ENCODE data around the gene RBM6. TPM values are rescaled to one million over a fixed set of nuclear protein-coding genes. Genes with fewer than 3 reads are reported as not detected.
A peak's percentile ranks its signal among the peaks of the same experiment; 100 is the strongest.

RBM6 gene
- polyA plus RNA-seq, 1 of the 3 experiments (the other 2 are of a cell fraction), result 67.4 TPM

- POLR2A ChIA-PET, result no interaction called here
- no peaks in the 10 kb centered on the region for H3F3A ChIP-seq (replicated peaks; ENCODE audit: insufficient read depth)
- no peaks in the 10 kb centered on the region for H3K27me3 ChIP-seq (ENCODE audit: insufficient read depth)
- H3K4me3 ChIP-seq (ENCODE audit: low read depth in 2 of 2, low read length in 1 of 2), result no peak overlapping the region
- H3K4me1 ChIP-seq (ENCODE audit: control insufficient read depth in 1 of 2, insufficient read depth in 2 of 2, low read depth in 1 of 2, low read length in 1 of 2), result no peaks in the 10 kb centered on the region
- TF ChIP-seq USF1 (IDR thresholded peaks at IDR 0.05; ENCODE audit: borderline replicate concordance, low read depth), result no peak
- TF ChIP-seq JUND (IDR thresholded peaks at IDR 0.05), result no peak
- TF ChIP-seq RXRA (IDR thresholded peaks at IDR 0.05; ENCODE audit: borderline replicate concordance, low read depth), result no peak
- TF ChIP-seq GATA2 (CRISPR knock-in tag; IDR thresholded peaks at IDR 0.05), result no peak
- H3K79me2 ChIP-seq (ENCODE audit: insufficient read depth), result peaks cover 73% of the 10 kb centered on the region
- no peak overlapping the region for H3K4me2 ChIP-seq
- no peak overlapping the region for H2AFZ ChIP-seq (ENCODE audit: low read depth)
- H3K27ac ChIP-seq (ENCODE audit: low read depth in 2 of 2, low read length in 1 of 2), result no peak overlapping the region
- DNase-seq, result no peak
- H4K20me1 ChIP-seq (ENCODE audit: insufficient read depth), result no peaks in the 10 kb centered on the region
- WGBS (ENCODE audit: low lambda C conversion rate), result 91% methylated on average over 3 of the region's 3 CpGs
- H3K9me2 ChIP-seq, result no peaks in the 10 kb centered on the region
- H3K36me3 ChIP-seq (replicated peaks in 1 of 2; ENCODE audit: control insufficient read depth in 1 of 2, insufficient read depth in 2 of 2, low read length in 1 of 2), result peaks cover 12 to 34% of the 10 kb centered on the region in 2 experiments
- H3K9me3 ChIP-seq, result no peaks in the 10 kb centered on the region
- CTCF ChIA-PET, result no interaction called here
- H3K9ac ChIP-seq, result no peak overlapping the region
Measured at GRCh38 chr3:50003216-50003615, 63.3 kb downstream of the RBM6 start.

GRCh38 chr3:50003824-50004223, 63.9 kb downstream of the RBM6 start:
- H3K4me2 ChIP-seq, result no peak overlapping the region
- POLR2A ChIA-PET, result no interaction called here
- no peaks in the 10 kb centered on the region for H3K9me3 ChIP-seq
- no peaks in the 10 kb centered on the region for H4K20me1 ChIP-seq (ENCODE audit: insufficient read depth)
- H3F3A ChIP-seq (replicated peaks; ENCODE audit: insufficient read depth), result no peaks in the 10 kb centered on the region
- TF ChIP-seq MXI1 (IDR thresholded peaks at IDR 0.05; ENCODE audit: low read depth, low read length), result no peak
- H3K27ac ChIP-seq (ENCODE audit: low read depth in 2 of 2, low read length in 1 of 2), result no peak overlapping the region
- no peak overlapping the region for H3K9ac ChIP-seq
- H3K36me3 ChIP-seq (replicated peaks in 1 of 2; ENCODE audit: control insufficient read depth in 1 of 2, insufficient read depth in 2 of 2, low read length in 1 of 2), result peaks cover 12 to 29% of the 10 kb centered on the region in 2 experiments
- no peak for DNase-seq
- peaks cover 69% of the 10 kb centered on the region for H3K79me2 ChIP-seq (ENCODE audit: insufficient read depth)
- CTCF ChIA-PET, result no interaction called here
- H2AFZ ChIP-seq (ENCODE audit: low read depth), result no peak overlapping the region
- H3K9me2 ChIP-seq, result no peaks in the 10 kb centered on the region
- no peaks in the 10 kb centered on the region for H3K4me1 ChIP-seq (ENCODE audit: control insufficient read depth in 1 of 2, insufficient read depth in 2 of 2, low read depth in 1 of 2, low read length in 1 of 2)
- WGBS (ENCODE audit: low lambda C conversion rate), result 73% methylated on average over 1 of the region's 1 CpG
- no peak overlapping the region for H3K4me3 ChIP-seq (ENCODE audit: low read depth in 2 of 2, low read length in 1 of 2)
- no peaks in the 10 kb centered on the region for H3K27me3 ChIP-seq (ENCODE audit: insufficient read depth)

DNA sequence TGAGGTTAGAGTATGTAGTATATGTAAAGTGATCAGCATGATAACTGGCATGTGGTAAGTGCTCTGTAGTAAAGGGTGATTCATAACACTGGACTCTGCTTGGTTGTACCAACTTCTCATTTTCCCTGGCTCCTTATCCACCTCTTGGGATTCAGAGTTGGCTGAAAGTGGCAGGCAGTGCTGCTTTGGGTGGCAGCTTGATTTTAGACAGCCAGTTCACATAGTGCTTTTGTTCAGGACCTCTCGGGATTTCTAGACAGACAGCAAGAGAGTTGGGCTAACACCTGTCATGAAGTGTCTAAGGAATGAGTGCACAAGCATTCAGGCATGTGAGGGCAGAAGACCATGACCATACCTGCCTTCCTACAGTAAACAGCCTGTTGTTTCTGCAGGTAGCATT, 69.0 kb downstream of the RBM6 start:
- H3K79me2 ChIP-seq (ENCODE audit: insufficient read depth), result peaks cover 56% of the 10 kb centered on the region; the same call in 1 of the 2 replicates
- no peaks in the 10 kb centered on the region for H3K9me3 ChIP-seq
- no peaks in the 10 kb centered on the region for H3K9me2 ChIP-seq
- no peak overlapping the region for H3K4me3 ChIP-seq (ENCODE audit: low read depth in 2 of 2, low read length in 1 of 2)
- 100% methylated on average over 1 of the region's 1 CpG for WGBS (ENCODE audit: low lambda C conversion rate)
- TF ChIP-seq FOSL2 (IDR thresholded peaks at IDR 0.05; ENCODE audit: borderline replicate concordance, low read depth) (peak; percentile 34; the same call in 1 of the 2 replicates), SIN3A (IDR thresholded peaks at IDR 0.05; ENCODE audit: borderline replicate concordance, low read depth, low read length) (no peak), TAF1 (IDR thresholded peaks at IDR 0.05; ENCODE audit: borderline replicate concordance, low read depth, low read length) (no peak)
- TF ChIP-seq, protein P1, sequence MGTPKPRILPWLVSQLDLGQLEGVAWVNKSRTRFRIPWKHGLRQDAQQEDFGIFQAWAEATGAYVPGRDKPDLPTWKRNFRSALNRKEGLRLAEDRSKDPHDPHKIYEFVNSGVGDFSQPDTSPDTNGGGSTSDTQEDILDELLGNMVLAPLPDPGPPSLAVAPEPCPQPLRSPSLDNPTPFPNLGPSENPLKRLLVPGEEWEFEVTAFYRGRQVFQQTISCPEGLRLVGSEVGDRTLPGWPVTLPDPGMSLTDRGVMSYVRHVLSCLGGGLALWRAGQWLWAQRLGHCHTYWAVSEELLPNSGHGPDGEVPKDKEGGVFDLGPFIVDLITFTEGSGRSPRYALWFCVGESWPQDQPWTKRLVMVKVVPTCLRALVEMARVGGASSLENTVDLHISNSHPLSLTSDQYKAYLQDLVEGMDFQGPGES (IDR thresholded peaks at IDR 0.05; ENCODE audit: low read depth, low read length), result no peak
- H3K4me2 ChIP-seq, result no peak overlapping the region
- H3K9ac ChIP-seq, result no peak overlapping the region
- no peaks in the 10 kb centered on the region for H4K20me1 ChIP-seq (ENCODE audit: insufficient read depth)
- POLR2A ChIA-PET, result no interaction called here
- H3K4me1 ChIP-seq (ENCODE audit: control insufficient read depth in 1 of 2, insufficient read depth in 2 of 2, low read depth in 1 of 2, low read length in 1 of 2), result no peaks in the 10 kb centered on the region
- H3K27ac ChIP-seq (ENCODE audit: low read depth in 2 of 2, low read length in 1 of 2), result no peak overlapping the region
- CTCF ChIA-PET, result no interaction called here
- no peak for DNase-seq
- H3F3A ChIP-seq (replicated peaks; ENCODE audit: insufficient read depth), result no peaks in the 10 kb centered on the region
- no peak overlapping the region for H2AFZ ChIP-seq (ENCODE audit: low read depth)
- H3K27me3 ChIP-seq (ENCODE audit: insufficient read depth), result no peaks in the 10 kb centered on the region
- H3K36me3 ChIP-seq (replicated peaks in 1 of 2; ENCODE audit: control insufficient read depth in 1 of 2, insufficient read depth in 2 of 2, low read length in 1 of 2), result peaks cover 0 to 17% of the 10 kb centered on the region in 2 experiments
